ENCODE data around the gene DIP2B.

DIP2B gene

DNA sequence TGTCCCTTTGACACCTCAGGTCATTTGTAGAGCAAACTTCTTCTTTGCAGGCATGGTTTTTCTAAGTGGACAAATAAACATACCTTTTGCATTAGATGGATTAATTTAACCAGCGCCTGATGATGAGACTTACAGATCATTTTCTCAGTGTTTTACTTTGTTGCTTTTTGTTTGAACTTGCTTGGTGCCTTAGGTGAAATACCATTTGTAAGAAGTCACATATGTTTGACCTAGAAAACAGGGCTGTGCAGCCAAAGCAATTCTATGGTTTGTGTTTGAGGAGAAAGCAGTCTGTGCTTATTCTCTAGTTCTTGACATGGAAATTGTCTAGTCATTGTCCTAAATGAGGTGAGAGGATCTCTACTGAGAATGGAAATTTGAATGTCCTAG lies 111.1 kb downstream of the DIP2B start:
- H3K4me3 ChIP-seq (ENCODE audit: low read depth, low read length) = no peak overlapping the region
- DNase-seq (ENCODE audit: low read depth) = no peak
- TF ChIP-seq, protein P1, sequence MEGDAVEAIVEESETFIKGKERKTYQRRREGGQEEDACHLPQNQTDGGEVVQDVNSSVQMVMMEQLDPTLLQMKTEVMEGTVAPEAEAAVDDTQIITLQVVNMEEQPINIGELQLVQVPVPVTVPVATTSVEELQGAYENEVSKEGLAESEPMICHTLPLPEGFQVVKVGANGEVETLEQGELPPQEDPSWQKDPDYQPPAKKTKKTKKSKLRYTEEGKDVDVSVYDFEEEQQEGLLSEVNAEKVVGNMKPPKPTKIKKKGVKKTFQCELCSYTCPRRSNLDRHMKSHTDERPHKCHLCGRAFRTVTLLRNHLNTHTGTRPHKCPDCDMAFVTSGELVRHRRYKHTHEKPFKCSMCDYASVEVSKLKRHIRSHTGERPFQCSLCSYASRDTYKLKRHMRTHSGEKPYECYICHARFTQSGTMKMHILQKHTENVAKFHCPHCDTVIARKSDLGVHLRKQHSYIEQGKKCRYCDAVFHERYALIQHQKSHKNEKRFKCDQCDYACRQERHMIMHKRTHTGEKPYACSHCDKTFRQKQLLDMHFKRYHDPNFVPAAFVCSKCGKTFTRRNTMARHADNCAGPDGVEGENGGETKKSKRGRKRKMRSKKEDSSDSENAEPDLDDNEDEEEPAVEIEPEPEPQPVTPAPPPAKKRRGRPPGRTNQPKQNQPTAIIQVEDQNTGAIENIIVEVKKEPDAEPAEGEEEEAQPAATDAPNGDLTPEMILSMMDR (IDR thresholded peaks at IDR 0.05; ENCODE audit: low read depth, low read length, missing control alignments) = no peak

DNA sequence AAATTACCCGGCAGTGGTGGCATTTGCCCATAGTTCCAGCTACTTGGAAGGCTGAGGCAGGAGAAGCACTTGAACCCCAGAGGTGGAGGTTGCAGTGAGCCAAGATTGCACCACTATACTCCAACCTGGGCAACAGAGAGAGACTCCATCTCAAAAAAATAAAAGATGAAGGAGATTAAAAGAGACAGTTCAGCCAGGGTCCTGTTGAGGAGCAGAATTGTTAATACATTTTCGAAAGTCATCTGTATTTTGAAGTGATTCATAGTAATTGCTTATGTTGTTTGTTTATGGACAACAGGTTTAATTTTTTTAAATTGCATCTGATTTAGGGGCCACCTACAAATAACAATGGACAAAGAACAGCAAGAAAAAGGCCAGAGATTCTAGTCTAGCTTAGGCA lies 112.9 kb downstream of the DIP2B start:
- no peak overlapping the region for H3K4me3 ChIP-seq (ENCODE audit: low read depth, low read length)
- TF ChIP-seq, protein P1 (IDR thresholded peaks at IDR 0.05; ENCODE audit: low read depth, low read length, missing control alignments) = no peak
- no peak for DNase-seq (ENCODE audit: low read depth)

DNA sequence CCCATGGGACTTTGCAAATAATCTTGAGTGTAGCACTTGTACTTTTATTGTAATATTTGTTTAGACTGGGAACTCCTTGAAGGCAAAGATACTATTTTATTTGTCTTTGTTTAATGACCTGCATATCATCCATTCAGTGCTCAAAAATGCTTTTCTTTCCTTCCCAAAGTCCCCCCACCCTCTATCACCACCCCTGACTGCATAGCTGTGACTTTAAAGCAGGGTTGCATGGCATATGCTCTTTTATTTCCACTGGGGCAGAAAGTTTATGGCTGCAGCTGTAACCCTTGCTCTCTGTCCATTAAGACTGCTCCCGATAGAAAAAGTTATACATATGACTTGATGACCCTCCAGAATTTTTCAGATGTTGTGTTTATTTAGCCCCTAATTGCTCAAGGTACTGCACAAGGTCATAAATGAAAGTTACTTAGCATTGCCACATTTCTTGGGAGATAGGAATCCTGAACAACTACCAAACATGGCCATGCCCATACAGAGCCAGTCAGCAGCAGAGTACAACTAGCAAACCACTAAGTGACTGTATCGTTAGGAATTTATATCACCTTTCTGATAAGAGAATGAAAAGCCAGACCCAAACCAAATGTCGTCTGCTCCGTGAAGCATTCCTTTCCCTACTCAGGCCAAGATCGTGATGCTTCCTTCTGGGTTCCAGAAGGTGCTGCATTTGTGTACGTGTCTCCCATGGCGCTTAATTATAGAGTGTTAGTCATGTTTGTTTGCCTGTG lies 114.3 kb downstream of the DIP2B start:
- TF ChIP-seq, protein P1 (IDR thresholded peaks at IDR 0.05; ENCODE audit: low read depth, low read length, missing control alignments) = no peak
- DNase-seq (ENCODE audit: low read depth) = no peak
- H3K4me3 ChIP-seq (ENCODE audit: low read depth, low read length) = no peak overlapping the region

DNA sequence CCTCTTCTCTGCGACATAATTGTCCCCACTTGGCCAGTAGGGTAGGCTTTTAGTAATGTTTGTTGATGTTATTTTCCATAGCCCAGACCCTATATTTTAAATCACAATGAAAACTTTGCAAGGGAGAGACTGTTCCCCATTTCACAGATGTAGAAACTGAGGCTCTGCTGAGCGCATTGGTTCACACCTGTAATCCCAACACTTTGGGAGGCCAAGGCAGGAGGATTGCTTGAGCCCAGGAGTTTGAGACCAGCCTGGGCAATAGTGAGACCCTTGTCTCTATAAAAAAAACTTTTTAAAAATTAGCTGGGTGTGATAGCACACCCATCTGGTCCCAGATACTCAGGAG lies 114.8 kb downstream of the DIP2B start:
- H3K4me3 ChIP-seq (ENCODE audit: low read depth, low read length) = no peak overlapping the region
- TF ChIP-seq, protein P1 (IDR thresholded peaks at IDR 0.05; ENCODE audit: low read depth, low read length, missing control alignments) = no peak
- DNase-seq (ENCODE audit: low read depth) = no peak

DNA sequence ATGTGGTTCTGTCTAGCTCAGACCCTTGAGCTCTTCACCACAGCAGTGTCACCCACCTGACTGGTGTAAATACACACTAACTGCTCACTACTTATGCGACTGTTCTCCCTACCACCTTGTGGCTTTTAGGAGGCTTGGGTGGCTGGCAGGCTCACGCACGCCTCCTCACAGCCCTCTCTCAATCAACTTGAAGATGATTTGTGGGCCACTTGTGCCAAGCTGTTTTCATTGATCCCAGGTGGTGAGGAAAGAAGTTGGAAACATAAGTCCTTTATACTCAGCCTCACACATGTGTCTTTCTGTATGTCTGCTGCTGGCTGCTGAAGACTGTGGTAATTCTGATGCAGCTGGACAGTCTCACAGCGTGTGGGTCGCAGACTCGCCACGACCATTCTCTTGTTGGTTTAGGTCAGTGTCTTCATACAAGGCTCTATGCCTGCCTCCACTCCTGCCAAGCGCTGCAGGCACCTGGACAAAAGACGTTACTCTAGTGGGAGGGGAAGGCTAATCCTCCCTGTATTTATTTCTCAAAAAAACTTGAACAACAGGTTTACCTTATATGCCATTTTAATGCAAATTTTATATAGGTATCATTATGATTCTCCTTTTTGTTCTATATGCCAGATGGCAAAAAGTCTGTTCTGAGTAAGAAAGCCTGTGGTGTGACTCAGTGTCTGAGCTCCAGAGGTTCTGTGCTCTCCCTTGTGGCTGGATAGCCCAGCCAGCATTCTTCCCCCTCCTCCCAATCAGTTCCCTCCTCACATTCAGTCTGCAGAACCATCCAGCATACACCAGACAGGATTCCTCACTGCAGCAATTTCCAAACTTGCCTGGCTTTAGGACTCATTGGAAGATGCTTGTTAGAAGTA lies 115.6 kb downstream of the DIP2B start:
- TF ChIP-seq, protein P1 (IDR thresholded peaks at IDR 0.05; ENCODE audit: low read depth, low read length, missing control alignments) = no peak
- DNase-seq (ENCODE audit: low read depth) = no peak
- no peak overlapping the region for H3K4me3 ChIP-seq (ENCODE audit: low read depth, low read length)

DNA sequence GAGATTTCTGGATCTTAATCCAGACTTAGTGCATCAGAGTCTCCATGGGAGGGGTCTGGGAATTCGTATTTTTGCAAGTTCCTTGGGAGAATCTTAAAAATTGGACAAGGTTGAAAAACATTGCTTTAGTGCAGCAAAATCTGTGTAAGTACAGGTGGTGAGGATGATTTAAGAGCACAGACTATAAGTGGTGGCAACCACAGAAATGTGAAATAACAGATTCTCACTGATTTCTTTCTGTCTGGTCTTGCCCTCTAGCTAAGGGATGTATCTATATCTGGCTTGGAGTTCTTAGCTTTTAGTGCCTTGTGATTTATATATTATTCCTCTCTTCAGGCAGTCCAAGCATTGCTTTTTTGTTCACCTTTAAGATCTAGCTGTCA lies 116.2 kb downstream of the DIP2B start:
- no peak overlapping the region for H3K4me3 ChIP-seq (ENCODE audit: low read depth, low read length)
- DNase-seq (ENCODE audit: low read depth) = no peak
- TF ChIP-seq, protein P1 (IDR thresholded peaks at IDR 0.05; ENCODE audit: low read depth, low read length, missing control alignments) = no peak

Data from GM12864 (cell line).